ENCODE measurements around the gene MYBBP1A.

DNA sequence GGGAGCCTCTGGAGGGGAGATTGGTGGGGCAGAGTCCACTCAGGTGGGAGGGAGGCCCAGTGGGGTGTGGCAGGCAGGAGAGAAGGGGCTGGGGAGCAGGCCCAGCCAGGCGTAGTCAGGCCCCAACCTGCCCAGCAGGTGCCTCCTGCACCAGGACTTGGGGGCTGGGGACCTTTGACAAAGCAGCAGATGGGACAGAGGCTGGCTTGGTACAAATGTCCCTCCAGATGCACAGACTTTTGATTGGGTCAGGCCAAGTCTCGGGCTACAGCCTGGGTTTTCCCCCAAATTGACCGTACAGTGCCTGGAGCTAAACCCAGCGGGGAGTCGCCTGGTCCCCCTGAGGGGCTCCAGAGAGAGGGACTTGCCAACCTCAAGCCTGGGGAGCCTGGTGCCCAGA, 4.8 kb upstream of the MYBBP1A start:
- no peak for TF ChIP-seq POLR2A (IDR thresholded peaks at IDR 0.05; ENCODE audit: low read depth, low read length)
- no peak for TF ChIP-seq POLR2AphosphoS5 (IDR thresholded peaks at IDR 0.05; ENCODE audit: low read depth, low read length)
- no peak for TF ChIP-seq TAF1 (IDR thresholded peaks at IDR 0.05; ENCODE audit: low read depth, low read length)
- TF ChIP-seq SPI1 (IDR thresholded peaks at IDR 0.05; ENCODE audit: low read depth, low read length) = no peak
- TF ChIP-seq POU2F2 (IDR thresholded peaks at IDR 0.05; ENCODE audit: low read depth, low read length) = no peak
